ENCODE data around the gene MON1B.
"Not testable (repeated sequence)": the region's sequence is repeated elsewhere in the genome, so short reads cannot be mapped to it uniquely, and the experiment has no call there.

Gene MON1B

GRCh38 chr16:77183137-77183536 is 7.9 kb upstream of the MON1B start:
- no peak overlapping the region for H3K4me3 ChIP-seq (ENCODE audit: low read depth, low read length)
- DNase-seq (ENCODE audit: low read depth): peak; percentile 28
- no peak for TF ChIP-seq CTCF (conservative IDR thresholded peaks at IDR 0.05; ENCODE audit: low read depth, low read length)

- not testable (repeated sequence) for DNase-seq (ENCODE audit: low read depth); H3K4me3 ChIP-seq (ENCODE audit: low read depth, low read length)
These were observed 4.7 kb upstream of the MON1B start for GRCh38 chr16:77186298-77186697.

GRCh38 chr16:77190190-77190477 is 856 bp upstream of the MON1B start:
- H3K4me3 ChIP-seq (ENCODE audit: low read depth, low read length): peak overlapping the region; percentile 91
- DNase-seq (ENCODE audit: low read depth): no peak
- TF ChIP-seq CTCF (conservative IDR thresholded peaks at IDR 0.05; ENCODE audit: low read depth, low read length): no peak

- TF ChIP-seq CTCF (conservative IDR thresholded peaks at IDR 0.05; ENCODE audit: low read depth, low read length): no peak
- DNase-seq (ENCODE audit: low read depth): peak; percentile 15
- H3K4me3 ChIP-seq (ENCODE audit: low read depth, low read length): peak overlapping the region; percentile 88
These were observed 424 bp downstream of the MON1B start for GRCh38 chr16:77191259-77191969.

GRCh38 chr16:77193377-77193776 is 2.4 kb downstream of the MON1B start:
- no peak for TF ChIP-seq CTCF (conservative IDR thresholded peaks at IDR 0.05; ENCODE audit: low read depth, low read length)
- H3K4me3 ChIP-seq (ENCODE audit: low read depth, low read length): no peak overlapping the region
- DNase-seq (ENCODE audit: low read depth): no peak

GRCh38 chr16:77194295-77195231 is 3.6 kb downstream of the MON1B start:
- DNase-seq (ENCODE audit: low read depth): no peak
- no peak overlapping the region for H3K4me3 ChIP-seq (ENCODE audit: low read depth, low read length)
- no peak for TF ChIP-seq CTCF (conservative IDR thresholded peaks at IDR 0.05; ENCODE audit: low read depth, low read length)

- no peak for DNase-seq (ENCODE audit: low read depth)
- H3K4me3 ChIP-seq (ENCODE audit: low read depth, low read length): no peak overlapping the region
- TF ChIP-seq CTCF (conservative IDR thresholded peaks at IDR 0.05; ENCODE audit: low read depth, low read length): no peak
These were observed 4.4 kb downstream of the MON1B start for GRCh38 chr16:77195411-77195810.
